Measurements from ENCODE around the gene FCGR2B. TPM values are rescaled to one million over a fixed set of nuclear protein-coding genes. Genes with fewer than 3 reads are reported as not detected.

FCGR2B gene
- total RNA-seq, 4 donors from 2014 or later, result 4.8 to 9.4 (median 5.8) TPM

DNA sequence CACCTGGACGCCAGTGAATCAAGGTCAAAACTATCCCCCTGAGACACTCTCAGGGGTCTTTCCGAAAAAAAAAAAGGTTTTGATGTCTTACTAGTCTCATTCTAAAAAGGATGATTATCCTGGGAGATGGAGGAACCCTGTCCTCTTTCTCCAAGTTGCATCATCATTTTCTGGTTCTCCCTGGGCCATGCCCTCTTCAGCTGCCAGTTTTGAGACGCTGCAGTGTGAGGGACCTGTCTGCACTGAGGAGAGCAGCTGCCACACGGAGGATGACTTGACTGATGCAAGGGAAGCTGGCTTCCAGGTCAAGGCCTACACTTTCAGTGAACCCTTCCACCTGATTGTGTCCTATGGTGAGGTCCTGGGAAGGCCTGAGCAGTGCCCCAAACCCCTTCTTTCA is 47.6 kb downstream of the FCGR2B start:
- no peak for ATAC-seq
- DNase-seq, result no peak
- in situ Hi-C loops (cut with MboI; ENCODE audit: low sequenced_read_pairs in 4 of 4) (no loop called here), intact Hi-C loops (cut with DNase I; ENCODE audit: low total_unique reads) (no loop called here)
- TF ChIP-seq POLR2A (IDR thresholded peaks at IDR 0.05), result no peak
- TF ChIP-seq, protein P1, sequence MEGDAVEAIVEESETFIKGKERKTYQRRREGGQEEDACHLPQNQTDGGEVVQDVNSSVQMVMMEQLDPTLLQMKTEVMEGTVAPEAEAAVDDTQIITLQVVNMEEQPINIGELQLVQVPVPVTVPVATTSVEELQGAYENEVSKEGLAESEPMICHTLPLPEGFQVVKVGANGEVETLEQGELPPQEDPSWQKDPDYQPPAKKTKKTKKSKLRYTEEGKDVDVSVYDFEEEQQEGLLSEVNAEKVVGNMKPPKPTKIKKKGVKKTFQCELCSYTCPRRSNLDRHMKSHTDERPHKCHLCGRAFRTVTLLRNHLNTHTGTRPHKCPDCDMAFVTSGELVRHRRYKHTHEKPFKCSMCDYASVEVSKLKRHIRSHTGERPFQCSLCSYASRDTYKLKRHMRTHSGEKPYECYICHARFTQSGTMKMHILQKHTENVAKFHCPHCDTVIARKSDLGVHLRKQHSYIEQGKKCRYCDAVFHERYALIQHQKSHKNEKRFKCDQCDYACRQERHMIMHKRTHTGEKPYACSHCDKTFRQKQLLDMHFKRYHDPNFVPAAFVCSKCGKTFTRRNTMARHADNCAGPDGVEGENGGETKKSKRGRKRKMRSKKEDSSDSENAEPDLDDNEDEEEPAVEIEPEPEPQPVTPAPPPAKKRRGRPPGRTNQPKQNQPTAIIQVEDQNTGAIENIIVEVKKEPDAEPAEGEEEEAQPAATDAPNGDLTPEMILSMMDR (IDR thresholded peaks at IDR 0.05 in 4 of 5, conservative IDR thresholded peaks at IDR 0.05 in 1 of 5), result no peak
- Histone ChIP-seq H3K4me1 (no peaks in the 10 kb centered on the region), H3K36me3 (no peaks in the 10 kb centered on the region), H3K9me3 (no peaks in the 10 kb centered on the region), H3K27me3 (no peaks in the 10 kb centered on the region), H3K4me3 (no peak overlapping the region), H3K27ac (no peak overlapping the region)

DNA sequence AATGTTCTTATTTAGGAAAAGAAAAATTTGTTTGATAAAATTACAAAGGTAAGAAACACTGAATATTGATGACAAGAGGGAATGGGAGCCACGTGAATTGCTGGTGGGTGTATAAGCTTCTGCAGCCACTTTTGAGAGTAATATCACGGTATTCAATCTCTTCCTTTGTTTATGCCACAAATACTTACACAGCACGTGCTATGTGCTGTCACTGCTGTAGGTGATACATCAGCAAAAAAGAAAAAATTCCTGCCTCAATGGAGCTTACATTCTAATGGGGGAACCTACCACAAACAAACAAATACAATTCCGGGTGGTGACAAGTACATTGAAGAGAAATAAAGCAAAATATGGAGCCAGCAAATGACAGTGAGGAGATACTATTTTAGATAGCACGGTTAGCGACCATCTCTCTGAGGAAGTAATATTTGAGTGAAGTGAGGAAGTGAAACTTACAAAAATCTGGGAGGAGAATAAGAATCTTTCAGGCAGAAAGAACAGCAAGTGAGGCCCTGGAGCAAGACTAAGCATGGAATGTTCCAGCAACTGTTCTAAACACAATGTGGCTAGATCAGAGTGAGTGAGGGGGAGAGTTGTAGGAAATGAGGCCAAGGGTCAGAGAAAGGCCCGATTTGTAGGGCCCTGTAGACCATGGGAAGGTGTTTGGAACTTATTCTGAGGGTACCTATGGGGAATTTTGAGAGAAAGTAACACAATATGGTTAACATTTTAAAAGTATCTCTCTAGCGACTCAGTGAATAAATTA is 55.8 kb downstream of the FCGR2B start:
- intact Hi-C loops (cut with DNase I; ENCODE audit: low total_unique reads) (no loop called here), in situ Hi-C loops (cut with MboI; ENCODE audit: low sequenced_read_pairs in 4 of 4) (no loop called here)
- Histone ChIP-seq H3K9me3 (no peaks in the 10 kb centered on the region), H3K4me3 (no peak overlapping the region), H3K36me3 (no peaks in the 10 kb centered on the region), H3K27ac (no peak overlapping the region), H3K27me3 (peaks cover 0 to 9% (median 6%) of the 10 kb centered on the region in 3 donors), H3K4me1 (no peaks in the 10 kb centered on the region)
- no peak for ATAC-seq
- DNase-seq, result no peak
- no peak for TF ChIP-seq POLR2A (IDR thresholded peaks at IDR 0.05)
- TF ChIP-seq, protein P1 (IDR thresholded peaks at IDR 0.05 in 4 of 5, conservative IDR thresholded peaks at IDR 0.05 in 1 of 5), result no peak

DNA sequence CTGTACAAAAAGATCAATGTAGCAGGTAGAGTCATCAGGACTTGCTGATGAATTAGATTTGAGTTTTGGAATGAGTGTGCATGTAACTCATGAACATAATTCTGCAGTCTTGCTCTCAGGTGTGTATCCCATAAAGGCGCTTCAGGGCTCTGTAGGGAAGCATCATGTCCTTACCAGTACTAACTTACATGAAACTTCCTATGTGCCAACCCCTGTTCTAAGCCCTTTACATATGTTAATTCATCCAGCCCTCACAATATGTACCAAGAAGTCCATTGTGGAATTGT is 56.3 kb downstream of the FCGR2B start:
- ATAC-seq, result no peak
- Histone ChIP-seq H3K27ac (no peak overlapping the region), H3K27me3 (peaks cover 0 to 9% (median 6%) of the 10 kb centered on the region in 3 donors), H3K9me3 (no peaks in the 10 kb centered on the region), H3K4me1 (no peaks in the 10 kb centered on the region), H3K4me3 (no peak overlapping the region), H3K36me3 (no peaks in the 10 kb centered on the region)
- TF ChIP-seq, protein P1 (IDR thresholded peaks at IDR 0.05 in 4 of 5, conservative IDR thresholded peaks at IDR 0.05 in 1 of 5), result no peak
- TF ChIP-seq POLR2A (IDR thresholded peaks at IDR 0.05), result no peak
- in situ Hi-C loops (cut with MboI; ENCODE audit: low sequenced_read_pairs in 4 of 4) (no loop called here), intact Hi-C loops (cut with DNase I; ENCODE audit: low total_unique reads) (no loop called here)
- DNase-seq, result no peak

- TF ChIP-seq POLR2A (IDR thresholded peaks at IDR 0.05), result no peak
- TF ChIP-seq, protein P1 (IDR thresholded peaks at IDR 0.05 in 4 of 5, conservative IDR thresholded peaks at IDR 0.05 in 1 of 5), result no peak
- ATAC-seq, result no peak
- Histone ChIP-seq H3K4me3 (no peak overlapping the region), H3K27me3 (peaks cover 4 to 18% (median 14%) of the 10 kb centered on the region in 3 donors), H3K27ac (no peak overlapping the region), H3K9me3 (no peaks in the 10 kb centered on the region), H3K4me1 (peaks cover 0 to under 1% of the 10 kb centered on the region in 2 donors), H3K36me3 (no peaks in the 10 kb centered on the region)
- in situ Hi-C loops (cut with MboI; ENCODE audit: low sequenced_read_pairs in 4 of 4), result no loop called here
- DNase-seq, result no peak
- intact Hi-C loops (cut with DNase I; ENCODE audit: low total_unique reads), result no loop called here
Measured at GRCh38 chr1:161720422-161720821, 57.5 kb downstream of the FCGR2B start.
